Measurements from ENCODE around the gene CRYGN. TPM values are rescaled to one million over a fixed set of nuclear protein-coding genes. Genes with fewer than 3 reads are reported as not detected.

The CRYGN gene
- total RNA-seq, 2 donors from 2014 or later: not detected

DNA sequence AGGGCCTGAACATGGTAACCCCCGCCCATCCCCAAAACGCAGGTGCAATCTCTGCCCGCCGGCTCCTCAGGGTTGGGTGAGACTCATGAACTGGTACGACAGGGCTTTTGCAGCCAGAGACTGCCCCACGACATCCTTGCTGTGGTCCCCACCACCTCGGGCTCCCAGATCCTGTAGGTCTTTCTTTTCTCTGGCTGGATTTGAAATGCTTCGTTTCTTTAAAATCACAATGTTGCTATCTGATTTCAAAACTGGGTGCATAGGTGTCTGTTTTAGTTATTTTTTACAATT, 52.0 kb downstream of the CRYGN start:
- no peaks in the 10 kb centered on the region for H3K9me3 Mint-ChIP-seq

DNA sequence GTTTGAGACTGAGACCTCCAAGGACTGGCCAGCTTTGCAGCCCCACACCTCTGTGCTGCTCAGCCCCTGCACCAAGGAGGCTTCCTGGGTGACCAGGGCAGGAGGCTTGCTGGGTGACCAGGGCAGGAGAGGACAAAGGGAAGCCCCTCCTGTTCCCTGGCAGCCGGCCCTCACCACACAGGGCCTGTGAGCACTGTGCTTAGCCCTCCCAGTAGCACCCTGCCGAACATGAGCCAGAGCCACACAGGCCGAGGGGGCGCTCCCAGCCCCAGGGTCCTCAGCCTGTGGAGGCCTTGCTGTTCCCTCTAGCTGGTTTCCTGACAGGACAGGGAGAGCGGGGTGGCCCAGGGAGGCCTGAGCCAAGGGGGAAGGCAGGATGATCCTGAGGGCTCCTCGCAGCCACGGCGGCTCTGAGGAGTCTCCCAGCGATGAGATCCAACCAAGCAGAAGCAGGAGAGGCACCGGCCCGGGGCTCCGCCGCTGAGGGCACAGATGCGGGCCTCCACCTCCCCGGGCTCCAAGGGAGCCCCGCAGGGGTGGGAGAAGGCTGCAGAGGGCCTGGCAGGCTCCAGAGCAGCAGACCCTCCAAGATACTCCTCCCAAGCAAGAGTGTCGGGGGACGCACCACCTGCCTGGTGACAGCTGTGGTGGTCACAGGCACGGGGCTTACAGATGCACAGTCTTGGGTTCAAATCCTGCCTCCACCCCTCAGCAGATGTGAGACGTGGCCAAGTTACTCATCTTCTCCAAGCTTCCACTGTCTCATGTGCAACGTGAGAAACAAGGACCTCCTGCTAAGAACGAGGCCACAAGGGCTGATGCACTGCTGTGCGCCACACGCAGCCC, 52.6 kb downstream of the CRYGN start:
- DNase-seq (ENCODE audit: low spot score) (no peak), ATAC-seq (no peak)
- Mint-ChIP-seq H3K9me3 (no peaks in the 10 kb centered on the region), H3K4me3 (no peak overlapping the region), H3K27me3 (peaks cover 11% of the 10 kb centered on the region in 2 donors), H3K27ac (no peak overlapping the region), H3K4me1 (ENCODE audit: low read depth in 2 of 2) (peaks cover under 1 to 2% of the 10 kb centered on the region in 2 donors), H3K36me3 (no peaks in the 10 kb centered on the region)

More for the DNA sequence above, 52.0 kb downstream of the CRYGN start:
- ATAC-seq: no peak
- no peaks in the 10 kb centered on the region for H3K36me3 Mint-ChIP-seq
- DNase-seq (ENCODE audit: low spot score): no peak
- H3K27ac Mint-ChIP-seq: no peak overlapping the region
- H3K4me3 Mint-ChIP-seq: no peak overlapping the region
- no peaks in the 10 kb centered on the region for H3K4me1 Mint-ChIP-seq (ENCODE audit: low read depth in 2 of 2)
- H3K27me3 Mint-ChIP-seq: peaks cover 9% of the 10 kb centered on the region in 2 donors

DNA sequence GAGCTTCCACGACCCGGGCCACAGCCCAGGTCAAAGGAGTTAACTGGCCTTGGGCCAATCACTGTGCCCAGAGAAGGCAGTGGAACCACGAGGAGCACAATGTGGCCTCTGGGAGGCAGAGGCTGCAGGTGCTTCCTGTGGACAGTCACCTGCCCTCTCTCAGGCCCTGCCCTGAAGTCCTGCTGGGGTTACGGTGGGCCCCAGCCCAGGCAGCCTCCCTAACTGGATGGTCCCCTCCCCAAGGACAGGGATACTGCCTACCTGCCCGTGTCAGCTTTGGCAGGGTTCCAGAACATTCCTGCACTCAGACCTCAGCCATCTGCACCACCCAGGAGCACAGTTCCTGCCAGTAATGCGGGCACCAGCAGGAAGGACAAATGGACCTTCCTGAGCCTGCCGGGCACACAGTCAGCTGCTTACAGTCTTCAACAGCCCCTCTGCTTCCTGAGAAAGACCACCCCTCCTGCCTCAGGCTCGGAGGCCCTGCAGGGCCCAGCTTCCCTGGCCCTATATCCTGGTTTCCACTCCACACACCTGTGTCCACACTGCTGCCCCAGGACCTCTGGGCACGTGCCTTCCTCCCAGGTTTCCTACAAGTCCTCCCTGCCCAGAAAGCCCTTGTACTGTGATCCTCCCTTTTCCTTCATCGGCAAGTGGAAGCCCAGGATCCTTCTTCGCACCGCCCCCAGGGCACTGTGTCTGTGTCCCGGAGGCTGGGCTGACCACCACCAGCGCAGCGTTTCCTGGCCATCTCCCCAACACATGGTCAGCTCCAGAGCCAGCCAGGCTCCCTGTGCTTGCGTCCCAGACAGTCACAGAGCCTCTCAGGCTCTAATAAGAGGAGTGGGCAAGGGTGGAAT, 53.4 kb downstream of the CRYGN start:
- Mint-ChIP-seq H3K9me3 (no peaks in the 10 kb centered on the region), H3K36me3 (no peaks in the 10 kb centered on the region), H3K27ac (no peak overlapping the region), H3K27me3 (peaks cover 14 to 15% of the 10 kb centered on the region in 2 donors), H3K4me3 (no peak overlapping the region), H3K4me1 (ENCODE audit: low read depth in 2 of 2) (peaks cover 4 to 6% of the 10 kb centered on the region in 2 donors)
- ATAC-seq (no peak), DNase-seq (ENCODE audit: low spot score) (no peak)

DNA sequence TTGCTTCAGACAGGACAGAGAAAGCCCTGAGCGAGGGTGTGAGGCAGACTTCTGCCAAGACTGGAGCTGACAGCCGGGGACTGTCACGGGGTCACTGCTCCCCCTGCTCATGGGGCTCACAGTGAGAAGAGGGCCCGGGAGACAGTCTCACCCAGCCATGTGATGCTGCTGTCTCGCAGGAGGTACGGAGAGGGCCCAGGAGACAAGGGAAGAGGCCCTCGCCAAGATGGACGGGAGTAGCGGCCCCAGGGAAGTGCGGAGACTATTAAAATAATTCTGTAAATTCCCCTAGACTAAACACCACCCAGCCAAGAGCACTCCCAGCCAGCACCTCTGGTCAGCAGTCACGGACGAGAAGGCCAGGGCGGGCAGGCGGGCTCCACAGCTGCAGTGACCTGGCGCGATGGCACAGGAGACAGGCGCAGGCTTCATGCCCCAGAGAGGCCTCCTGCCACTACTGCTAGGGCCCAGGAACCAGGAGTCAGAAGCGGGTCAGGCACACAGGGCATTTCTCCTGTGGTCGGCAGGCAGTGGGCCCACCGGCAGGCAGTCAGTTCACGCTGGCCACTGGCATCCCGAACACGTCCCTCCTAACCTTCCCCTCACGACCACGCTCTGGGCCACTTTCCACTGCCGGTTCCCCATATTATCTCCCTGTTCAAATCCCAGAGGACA, 54.2 kb downstream of the CRYGN start:
- Mint-ChIP-seq H3K4me3 (no peak overlapping the region), H3K4me1 (ENCODE audit: low read depth in 2 of 2) (peaks cover 4 to 9% of the 10 kb centered on the region in 2 donors), H3K27ac (no peak overlapping the region), H3K36me3 (no peaks in the 10 kb centered on the region), H3K27me3 (peaks cover 14 to 15% of the 10 kb centered on the region in 2 donors), H3K9me3 (no peaks in the 10 kb centered on the region)
- ATAC-seq: no peak
- no peak for DNase-seq (ENCODE audit: low spot score)

DNA sequence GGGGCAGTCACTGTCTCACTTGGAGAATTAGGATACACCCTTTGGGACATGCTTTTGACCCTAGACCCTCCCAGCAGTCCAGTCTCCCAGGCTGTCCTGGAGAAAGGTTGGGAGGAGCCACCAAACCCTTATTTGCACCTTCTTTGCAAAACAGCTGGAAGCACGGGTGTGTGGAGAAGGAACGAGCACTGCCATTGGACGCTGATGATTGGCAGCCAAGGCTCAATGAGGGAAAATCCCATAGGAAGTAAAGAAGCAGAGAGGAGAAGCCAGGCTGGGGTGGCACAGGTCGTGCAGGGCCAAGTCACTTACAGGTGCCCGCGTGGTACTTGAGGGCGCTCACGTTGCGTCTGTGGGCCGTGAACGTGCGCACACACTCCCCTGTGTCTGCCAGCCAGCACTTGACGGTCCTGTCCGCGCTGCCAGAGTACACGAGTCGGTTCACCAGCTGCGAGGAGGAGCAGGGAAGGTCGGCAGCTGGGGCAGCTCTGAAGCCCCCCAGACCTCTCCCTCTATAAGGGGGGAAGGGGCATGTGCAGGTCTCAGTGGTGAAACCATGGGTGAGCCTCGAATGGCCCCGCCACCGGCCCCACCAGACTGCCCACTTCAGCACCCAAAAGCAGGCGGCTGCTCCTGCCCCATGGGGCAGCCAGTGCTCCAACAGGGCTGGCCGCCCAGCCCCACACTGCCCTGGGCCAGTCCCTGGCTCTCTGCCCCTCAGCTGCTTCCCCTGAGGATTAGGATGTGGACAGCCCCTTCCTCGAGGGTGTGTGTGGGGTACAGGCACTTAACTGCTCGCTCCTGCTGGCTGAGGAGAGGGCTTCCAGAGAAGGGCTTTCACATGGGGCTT, 54.9 kb downstream of the CRYGN start:
- Mint-ChIP-seq H3K27ac (no peak overlapping the region), H3K4me1 (ENCODE audit: low read depth in 2 of 2) (peaks cover 4 to 10% of the 10 kb centered on the region in 2 donors)
- peak; percentile 25 for DNase-seq (ENCODE audit: low spot score)

DNA sequence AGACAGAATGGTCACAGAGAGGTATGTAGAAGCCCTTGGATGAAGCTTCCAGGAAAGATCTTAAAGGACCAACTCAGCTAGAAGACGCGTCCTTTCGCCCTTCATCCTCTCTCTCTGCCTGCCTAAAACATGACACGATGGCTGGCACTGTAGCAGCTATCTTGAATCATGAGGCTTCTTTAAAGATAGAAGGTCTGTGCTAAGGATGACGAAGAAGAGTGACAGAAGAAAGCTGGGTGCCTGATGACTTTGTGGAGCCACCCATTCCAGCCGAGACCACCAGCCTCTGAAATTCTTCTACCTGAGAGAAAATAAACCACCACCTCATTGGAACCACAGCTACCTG, 55.6 kb downstream of the CRYGN start:
- H3K36me3 Mint-ChIP-seq: no peaks in the 10 kb centered on the region
- peaks cover 4 to 10% of the 10 kb centered on the region in 2 donors for H3K4me1 Mint-ChIP-seq (ENCODE audit: low read depth in 2 of 2)
- H3K4me3 Mint-ChIP-seq: no peak overlapping the region
- DNase-seq (ENCODE audit: low spot score) (peak; percentile 49), ATAC-seq (no peak)
- H3K9me3 Mint-ChIP-seq: no peaks in the 10 kb centered on the region
- H3K27me3 Mint-ChIP-seq: peaks cover 10 to 14% of the 10 kb centered on the region in 2 donors
- H3K27ac Mint-ChIP-seq: no peak overlapping the region

More for the DNA sequence above, 54.9 kb downstream of the CRYGN start:
- ATAC-seq: no peak
- Mint-ChIP-seq H3K9me3 (no peaks in the 10 kb centered on the region), H3K4me3 (no peak overlapping the region), H3K36me3 (no peaks in the 10 kb centered on the region), H3K27me3 (peaks cover 10 to 14% of the 10 kb centered on the region in 2 donors)

DNA sequence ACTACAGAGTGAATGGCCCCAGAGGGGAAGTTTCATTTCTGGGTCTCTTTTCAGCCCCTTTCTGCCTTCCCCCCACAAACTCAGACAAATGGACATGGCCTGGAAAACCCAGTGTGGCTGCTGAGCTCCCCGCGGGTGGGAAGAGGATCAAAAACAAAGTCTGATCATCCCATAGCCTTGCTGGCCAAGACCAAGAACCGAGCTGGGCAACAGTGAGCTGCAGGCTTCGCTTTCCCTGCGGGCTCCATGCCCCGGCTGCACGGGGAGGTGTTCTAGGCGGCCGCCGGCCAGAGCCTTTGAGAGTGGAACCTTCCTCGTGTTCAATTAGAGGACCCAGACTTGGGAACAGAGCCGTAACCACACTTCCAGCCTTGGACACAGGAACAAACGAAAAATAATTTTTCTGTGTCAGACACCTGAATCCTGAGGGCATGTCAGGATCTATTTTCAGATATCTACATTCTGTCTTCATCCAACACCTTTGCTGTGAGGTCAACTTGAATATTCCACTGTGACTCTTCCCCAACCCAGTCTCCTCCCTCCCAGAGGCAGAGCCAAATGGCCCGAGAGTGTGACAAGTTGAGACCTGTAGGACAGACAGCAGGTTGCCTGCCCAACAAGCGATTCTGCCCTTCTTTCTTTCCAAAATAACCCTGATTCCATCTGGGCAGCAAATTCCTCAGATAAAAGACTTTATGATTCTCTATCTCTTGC, 56.1 kb downstream of the CRYGN start:
- Mint-ChIP-seq H3K4me1 (ENCODE audit: low read depth in 2 of 2) (peaks cover 4 to 10% of the 10 kb centered on the region in 2 donors), H3K36me3 (no peaks in the 10 kb centered on the region), H3K27me3 (peaks cover 10 to 14% of the 10 kb centered on the region in 2 donors), H3K27ac (no peak overlapping the region), H3K4me3 (no peak overlapping the region), H3K9me3 (no peaks in the 10 kb centered on the region)
- no peak for ATAC-seq
- DNase-seq (ENCODE audit: low spot score): no peak

DNA sequence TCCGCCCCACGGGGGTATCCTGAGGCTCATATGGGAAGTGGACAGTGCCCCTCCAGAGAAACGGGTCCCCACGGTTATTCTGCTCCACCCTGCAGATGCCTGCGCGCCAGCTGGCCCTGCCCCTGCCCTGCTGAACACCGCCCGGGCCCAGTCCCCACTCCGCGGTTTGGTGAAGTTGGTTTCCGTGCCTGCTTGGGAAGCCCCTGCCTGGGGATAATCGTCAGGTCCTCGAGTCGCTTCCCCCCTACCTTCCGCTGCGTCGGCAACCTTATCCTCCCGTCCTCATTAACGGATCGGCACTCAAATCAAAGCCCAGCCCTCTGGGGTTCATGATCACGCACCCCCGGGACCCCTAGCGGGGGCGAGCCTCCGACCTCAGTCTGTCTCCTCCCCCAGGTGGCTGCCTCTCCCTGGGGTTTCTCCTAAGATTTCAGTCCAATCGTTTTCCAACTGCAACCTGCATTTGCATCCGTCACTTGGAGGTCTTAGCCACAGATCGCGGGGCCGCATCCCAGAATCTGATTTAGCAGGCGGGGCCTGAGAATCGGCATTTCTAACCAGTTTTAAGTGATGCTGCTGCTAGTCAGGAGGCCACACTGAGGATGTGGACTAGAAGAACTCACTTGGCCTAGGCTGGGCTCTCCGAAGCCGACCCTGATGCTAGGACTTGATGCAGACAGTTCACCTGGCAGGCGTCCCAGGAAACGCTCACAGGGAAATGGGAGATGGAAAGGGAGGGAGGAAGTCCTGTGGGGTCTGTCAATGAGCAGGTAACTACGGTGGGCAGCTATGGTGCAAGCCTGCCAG, 57.7 kb downstream of the CRYGN start:
- Mint-ChIP-seq H3K27ac (no peak overlapping the region), H3K4me1 (ENCODE audit: low read depth in 2 of 2) (peaks cover 4 to 12% of the 10 kb centered on the region in 2 donors), H3K4me3 (peak overlapping the region; percentile 64), H3K9me3 (no peaks in the 10 kb centered on the region), H3K27me3 (peaks cover 10 to 14% of the 10 kb centered on the region in 2 donors), H3K36me3 (no peaks in the 10 kb centered on the region)
- ATAC-seq (no peak), DNase-seq (ENCODE audit: low spot score) (no peak)

DNA sequence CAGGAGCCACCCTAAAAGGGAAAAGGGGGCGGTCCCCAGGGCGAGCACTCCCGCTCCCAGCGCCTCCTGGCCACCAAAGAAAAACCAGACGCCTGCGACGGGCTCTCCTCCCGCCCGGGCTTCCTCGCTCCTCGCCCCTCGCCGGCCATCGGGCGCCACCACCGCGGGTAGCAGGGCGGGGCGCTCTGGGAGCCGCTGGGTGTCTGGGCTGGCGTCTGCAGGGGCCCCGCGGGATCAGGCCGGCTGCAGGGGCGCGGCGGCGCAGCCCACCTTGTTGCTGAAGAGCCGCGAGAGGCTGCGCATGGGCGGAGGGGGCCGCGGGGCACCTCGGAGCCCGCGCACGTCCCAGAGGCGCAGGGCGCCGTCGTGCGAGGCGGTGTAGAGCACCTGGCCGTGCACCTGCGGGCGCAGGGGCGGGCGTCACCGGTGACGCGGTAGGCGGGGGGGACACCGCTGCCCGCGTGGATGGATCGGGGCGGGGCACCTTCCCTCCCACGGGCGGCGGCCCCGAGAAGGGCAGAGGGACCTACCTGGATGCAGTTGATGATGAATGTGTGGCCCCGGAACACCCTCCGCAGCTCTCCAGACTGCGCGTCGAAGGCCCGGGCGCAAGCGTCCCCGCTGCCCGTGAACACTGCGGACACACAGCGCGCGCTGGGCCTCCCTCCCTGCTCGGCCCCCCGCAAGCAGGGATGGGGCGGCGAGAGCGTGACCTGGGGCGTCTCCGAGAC, 58.4 kb downstream of the CRYGN start:
- Mint-ChIP-seq H3K27me3 (peaks cover 10 to 14% of the 10 kb centered on the region in 2 donors), H3K4me1 (ENCODE audit: low read depth in 2 of 2) (peaks cover 4 to 12% of the 10 kb centered on the region in 2 donors), H3K9me3 (no peaks in the 10 kb centered on the region), H3K4me3 (no peak overlapping the region), H3K27ac (no peak overlapping the region), H3K36me3 (no peaks in the 10 kb centered on the region)
- ATAC-seq (no peak), DNase-seq (ENCODE audit: low spot score) (no peak)

DNA sequence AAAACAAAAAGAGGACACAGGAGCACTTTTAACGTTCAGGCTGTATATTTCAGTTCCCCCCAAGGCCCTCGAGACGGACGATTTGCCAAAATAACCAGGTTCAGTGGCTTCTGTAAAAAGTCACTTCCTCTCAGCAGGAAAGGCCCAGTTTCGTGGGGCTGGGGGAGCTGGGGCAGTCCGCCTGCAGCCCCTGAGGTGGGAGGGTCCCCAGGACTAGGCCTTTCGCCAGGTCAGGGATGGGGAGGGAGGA, 58.9 kb downstream of the CRYGN start:
- Mint-ChIP-seq H3K4me1 (ENCODE audit: low read depth in 2 of 2) (peaks cover 4 to 12% of the 10 kb centered on the region in 2 donors), H3K9me3 (no peaks in the 10 kb centered on the region), H3K36me3 (no peaks in the 10 kb centered on the region), H3K27me3 (peaks cover 10 to 14% of the 10 kb centered on the region in 2 donors), H3K4me3 (peak overlapping the region; percentile 15), H3K27ac (no peak overlapping the region)
- ATAC-seq (peak in 1 of 2 donors; percentile 13), DNase-seq (ENCODE audit: low spot score) (no peak)

DNA sequence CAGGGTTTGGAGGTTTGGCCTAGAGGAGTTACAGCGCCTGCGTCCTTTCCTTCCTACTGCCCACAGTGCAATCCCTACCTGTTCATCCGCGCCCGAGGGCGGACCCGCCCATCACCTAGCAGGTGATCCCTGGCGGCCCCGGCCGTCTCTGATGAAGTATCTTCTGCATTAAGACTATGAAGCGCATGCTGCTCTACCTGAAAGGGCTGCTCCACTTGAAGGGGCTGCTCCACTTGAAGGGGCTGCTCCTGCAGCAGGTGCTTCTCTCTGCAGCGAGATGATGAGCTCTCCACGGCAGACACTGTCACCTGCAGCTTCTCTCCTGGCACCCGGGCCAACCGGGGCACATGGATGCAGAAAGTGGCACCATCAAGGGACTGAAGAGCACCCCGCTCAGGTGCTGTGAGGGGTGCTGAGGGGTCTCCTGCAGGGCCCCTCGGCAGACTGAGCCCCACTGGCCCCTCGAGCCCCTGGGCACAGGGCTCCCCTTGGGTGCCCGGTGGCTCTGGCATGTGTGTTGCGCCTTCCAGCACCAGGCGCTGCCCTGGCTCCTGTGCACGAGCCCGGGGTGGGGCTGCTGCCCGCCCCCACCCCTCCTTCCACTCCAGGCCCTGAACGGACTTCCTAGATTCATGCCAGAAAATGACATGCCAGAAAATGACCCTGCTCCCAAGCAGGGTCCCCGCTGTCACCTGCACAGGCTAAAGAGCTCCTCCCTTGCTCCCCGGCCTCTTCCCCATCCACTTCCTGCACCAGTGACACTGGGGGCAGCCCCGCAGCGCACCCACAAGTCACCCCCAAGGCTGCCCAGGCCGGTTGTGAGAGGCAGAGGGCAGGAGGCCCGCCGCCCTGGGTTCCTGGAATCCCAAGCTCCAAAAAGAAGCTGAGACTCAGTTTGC, 59.5 kb downstream of the CRYGN start:
- Mint-ChIP-seq H3K4me3 (peak overlapping the region; percentile 15), H3K36me3 (no peaks in the 10 kb centered on the region), H3K4me1 (ENCODE audit: low read depth in 2 of 2) (peaks cover 4 to 12% of the 10 kb centered on the region in 2 donors), H3K27ac (no peak overlapping the region), H3K9me3 (no peaks in the 10 kb centered on the region), H3K27me3 (peaks cover 10 to 14% of the 10 kb centered on the region in 2 donors)
- ATAC-seq (no peak), DNase-seq (ENCODE audit: low spot score) (no peak)

Measured in natural killer cell treated with Interleukin-12 subunit alpha and Interleukin-12 subunit beta and Interleukin-15 and Interleukin-18, amount 100 ng/mL, for 72 hours (primary cell).